Left lung (tissue), 10 donors: ENCODE data around the gene CCSER2. TPM values are rescaled to one million over a fixed set of nuclear protein-coding genes. Genes with fewer than 3 reads are reported as not detected.

Source experiments
- ATAC-seq: fragments of 200-7000 bp; cut with Tn5 transposase; one replicate; pipeline ENCODE4 v1.9.1; 2020; ENCODE audit warnings: moderate library complexity
- DNase-seq, 4 donors: peaks; one replicate each; pipeline ENCODE4 v3.0.0-alpha.2; 2013 to 2020
- H3K27ac ChIP-seq, 2 donors: fragments of 200-600 bp; sonication (generic) in 1 of 2; one replicate each; pipeline versions ENCODE4 v1.5.0 to v1.8.0; 2020 to 2021
- H3K27me3 ChIP-seq, 2 donors: fragments of 200-600 bp; sonication (generic) in 1 of 2; one replicate each; pipeline versions ENCODE4 v1.5.0 to v1.8.0; 2020 to 2021
- H3K36me3 ChIP-seq, 2 donors: fragments of 200-600 bp; sonication (generic) in 1 of 2; one replicate each; pipeline versions ENCODE4 v1.5.0 to v1.8.0; 2020 to 2021
- H3K4me1 ChIP-seq, 2 donors: fragments of 200-600 bp; one replicate each; pipeline ENCODE4 v1.8.0; 2021
- H3K4me3 ChIP-seq, 2 donors: fragments of 200-600 bp; sonication (generic) in 1 of 2; one replicate each; pipeline versions ENCODE4 v1.5.0 to v1.8.0; 2020 to 2021; ENCODE audit warnings: mild to moderate bottlenecking in 1 of 2
- H3K9me3 ChIP-seq, 2 donors: fragments of 200-600 bp; sonication (generic) in 1 of 2; one replicate each; pipeline versions ENCODE4 v1.5.0 to v1.8.0; 2020 to 2021
- CTCF ChIP-seq, 2 donors: fragments of 200-600 bp; sonication (generic) in 1 of 2; IDR thresholded peaks; one replicate each; pipeline versions ENCODE4 v1.5.0 to v1.8.0; 2021; ENCODE audit warnings: antibody characterized with exemption in 2 of 2
- intact Hi-C, 2 donors: fragments of 100-400 bp; cut with DNase I; formaldehyde crosslinking; loops; one replicate each; pipeline versions ENCODE4 v1.11.2 to v1.14.2; 2022
- polyA plus RNA-seq, 6 donors: library from polyadenylated mRNA; unstranded; fragments of 120-200 nt; gene quantifications; one replicate each; pipeline ENCODE4 v1.2.1, GENCODE V29; 2013; ENCODE audit not compliant: insufficient read length in 6 of 6
- total RNA-seq, 2 donors: library from RNA; stranded (reverse); fragmentation: NEBNext Ultra II Directional; extraction: Animal tissue kit (Norgen Biotek cat#: 25700); gene quantifications; one replicate each; pipeline ENCODE4 v1.2.1, GENCODE V29; 2021
- donor health status: DM: no; HTN: yes; CAD: no.
- donor health status: DM: no; HTN: no; CAD: no.

CCSER2 gene
- total and polyA plus RNA-seq, 8 donors = 32.7 to 65.5 (median 37.9) TPM

- H3K4me1 ChIP-seq = no peaks in the 10 kb centered on the region
- H3K9me3 ChIP-seq = no peaks in the 10 kb centered on the region
These were observed 190.8 kb downstream of the CCSER2 start for GRCh38 chr10:84519235-84519634.

GRCh38 chr10:84521013-84521412 lies 192.6 kb downstream of the CCSER2 start:
- H3K4me3 ChIP-seq = no peak overlapping the region
- ATAC-seq = no peak
- peaks cover 0 to 7% of the 10 kb centered on the region in 2 donors for H3K9me3 ChIP-seq
- no peaks in the 10 kb centered on the region for H3K27me3 ChIP-seq
- TF ChIP-seq CTCF (IDR thresholded peaks at IDR 0.05) = no peak
- H3K36me3 ChIP-seq = no peaks in the 10 kb centered on the region
- no peaks in the 10 kb centered on the region for H3K4me1 ChIP-seq
- no peak overlapping the region for H3K27ac ChIP-seq
- DNase-seq = no peak
- intact Hi-C loops = no loop called here

More at GRCh38 chr10:84519235-84519634, 190.8 kb downstream of the CCSER2 start:
- ATAC-seq = no peak
- intact Hi-C loops = no loop called here
- Histone ChIP-seq H3K27ac (no peak overlapping the region), H3K4me3 (no peak overlapping the region), H3K36me3 (peaks cover 0 to 16% of the 10 kb centered on the region in 2 donors), H3K27me3 (no peaks in the 10 kb centered on the region)
- no peak for DNase-seq
- TF ChIP-seq CTCF (IDR thresholded peaks at IDR 0.05) = no peak

GRCh38 chr10:84521468-84521867 lies 193.1 kb downstream of the CCSER2 start:
- H3K4me1 ChIP-seq = no peaks in the 10 kb centered on the region
- no peaks in the 10 kb centered on the region for H3K36me3 ChIP-seq
- H3K4me3 ChIP-seq = no peak overlapping the region
- ATAC-seq (no peak), DNase-seq (no peak)
- no peak overlapping the region for H3K27ac ChIP-seq
- H3K9me3 ChIP-seq = peaks cover 0 to 10% of the 10 kb centered on the region in 2 donors
- no peaks in the 10 kb centered on the region for H3K27me3 ChIP-seq
- TF ChIP-seq CTCF (IDR thresholded peaks at IDR 0.05) = no peak
- intact Hi-C loops = no loop called here

- H3K4me1 ChIP-seq = no peaks in the 10 kb centered on the region
- H3K4me3 ChIP-seq = no peak overlapping the region
- H3K36me3 ChIP-seq = no peaks in the 10 kb centered on the region
- no peak for ATAC-seq
- H3K9me3 ChIP-seq = peaks cover 0 to 11% of the 10 kb centered on the region in 2 donors
- H3K27ac ChIP-seq = no peak overlapping the region
- H3K27me3 ChIP-seq = no peaks in the 10 kb centered on the region
- intact Hi-C loops = no loop called here
- DNase-seq = no peak
- no peak for TF ChIP-seq CTCF (IDR thresholded peaks at IDR 0.05)
These were observed 194.4 kb downstream of the CCSER2 start for GRCh38 chr10:84522612-84523462.

- Histone ChIP-seq H3K27ac (no peak overlapping the region), H3K36me3 (no peaks in the 10 kb centered on the region), H3K4me1 (no peaks in the 10 kb centered on the region), H3K9me3 (peaks cover 0 to 11% of the 10 kb centered on the region in 2 donors), H3K27me3 (no peaks in the 10 kb centered on the region), H3K4me3 (no peak overlapping the region)
- intact Hi-C loops = no loop called here
- peak in 1 of 4 donors; percentile 35 for DNase-seq
- ATAC-seq = no peak
- no peak for TF ChIP-seq CTCF (IDR thresholded peaks at IDR 0.05)
These were observed 195.1 kb downstream of the CCSER2 start for GRCh38 chr10:84523526-84523925.
